HEK293 (cell line): ENCODE measurements around the gene C20orf96.

Experiments
- GLI4 ChIP-seq: fragments of 450-650 bp; formaldehyde crosslinking; IDR thresholded peaks from 2 replicates; pipeline ENCODE4 v1.5.1; 2016; ENCODE audit warnings: missing biosample characterization, missing genetic modification characterization
- KLF1 ChIP-seq: fragments of 450-650 bp; formaldehyde crosslinking; IDR thresholded peaks from 2 replicates; pipeline ENCODE4 v1.5.1; 2016; ENCODE audit warnings: missing biosample characterization, missing genetic modification characterization
- KLF10 ChIP-seq: fragments of 450-650 bp; IDR thresholded peaks from 2 replicates; pipeline ENCODE4 v1.5.1; 2018; ENCODE audit warnings: missing biosample characterization, mild to moderate bottlenecking, missing genetic modification characterization
- KLF8 ChIP-seq: fragments of 450-650 bp; formaldehyde crosslinking; IDR thresholded peaks from 2 replicates; pipeline ENCODE4 v1.5.1; 2016; ENCODE audit warnings: missing biosample characterization, missing genetic modification characterization
- SALL2 ChIP-seq: fragments of 450-650 bp; formaldehyde crosslinking; IDR thresholded peaks from 2 replicates; pipeline ENCODE4 v1.5.0; 2017; ENCODE audit warnings: missing biosample characterization, mild to moderate bottlenecking, missing genetic modification characterization, borderline replicate concordance
- SCRT1 ChIP-seq: fragments of 450-650 bp; formaldehyde crosslinking; IDR thresholded peaks from 2 replicates; pipeline ENCODE4 v1.5.1; 2016; ENCODE audit warnings: missing biosample characterization, missing genetic modification characterization, borderline replicate concordance
- SETDB1 ChIP-seq: IDR thresholded peaks from one replicate; pipeline ENCODE4 v1.6.1; 2017; ENCODE audit warnings: mild to moderate bottlenecking, low read length, moderate library complexity, mixed read lengths; ENCODE audit not compliant: insufficient read length
- SP2 ChIP-seq: fragments of 450-650 bp; formaldehyde crosslinking; IDR thresholded peaks from 2 replicates; pipeline ENCODE4 v1.5.1; 2016; ENCODE audit warnings: missing biosample characterization, missing genetic modification characterization
- ZBTB48 ChIP-seq: fragments of 450-650 bp; formaldehyde crosslinking; IDR thresholded peaks from 2 replicates; pipeline ENCODE4 v1.5.1; 2016; ENCODE audit warnings: missing biosample characterization, missing genetic modification characterization
- ZBTB8A ChIP-seq: fragments of 450-650 bp; formaldehyde crosslinking; IDR thresholded peaks from 2 replicates; pipeline ENCODE4 v1.5.1; 2016; ENCODE audit warnings: missing biosample characterization, missing genetic modification characterization
- ZFP37 ChIP-seq: fragments of 450-650 bp; formaldehyde crosslinking; IDR thresholded peaks from 2 replicates; pipeline ENCODE4 v1.5.1; 2016; ENCODE audit warnings: missing biosample characterization, missing genetic modification characterization
- ZNF121 ChIP-seq: fragments of 450-650 bp; formaldehyde crosslinking; IDR thresholded peaks from 2 replicates; pipeline ENCODE4 v1.5.1; 2016; ENCODE audit warnings: missing biosample characterization, missing genetic modification characterization
- ZNF155 ChIP-seq: fragments of 450-650 bp; formaldehyde crosslinking; IDR thresholded peaks from 2 replicates; pipeline ENCODE4 v1.5.1; 2016; ENCODE audit warnings: missing biosample characterization, missing genetic modification characterization
- ZNF157 ChIP-seq: fragments of 450-650 bp; formaldehyde crosslinking; IDR thresholded peaks from 2 replicates; pipeline ENCODE4 v1.5.1; 2016; ENCODE audit warnings: missing biosample characterization, missing genetic modification characterization
- ZNF175 ChIP-seq: fragments of 450-650 bp; formaldehyde crosslinking; IDR thresholded peaks from 2 replicates; pipeline ENCODE4 v1.5.1; 2016; ENCODE audit warnings: missing biosample characterization, missing genetic modification characterization
- ZNF239 ChIP-seq: fragments of 450-650 bp; formaldehyde crosslinking; IDR thresholded peaks from 2 replicates; pipeline ENCODE4 v1.5.1; 2016; ENCODE audit warnings: missing biosample characterization, missing genetic modification characterization
- ZNF354C ChIP-seq: fragments of 450-650 bp; formaldehyde crosslinking; IDR thresholded peaks from 2 replicates; pipeline ENCODE4 v1.5.1; 2016; ENCODE audit warnings: missing biosample characterization, missing genetic modification characterization, low read depth, borderline replicate concordance
- ZNF404 ChIP-seq: fragments of 450-650 bp; formaldehyde crosslinking; IDR thresholded peaks from 2 replicates; pipeline ENCODE4 v1.5.1; 2017; ENCODE audit warnings: missing biosample characterization, missing genetic modification characterization
- ZNF510 ChIP-seq: fragments of 450-650 bp; formaldehyde crosslinking; IDR thresholded peaks from 2 replicates; pipeline ENCODE4 v1.5.1; 2018; ENCODE audit warnings: mild to moderate bottlenecking, missing genetic modification characterization, missing biosample characterization; ENCODE audit not compliant: insufficient replicate concordance
- ZNF530 ChIP-seq: fragments of 450-650 bp; formaldehyde crosslinking; IDR thresholded peaks from 2 replicates; pipeline ENCODE4 v1.5.1; 2016; ENCODE audit warnings: low read depth, missing biosample characterization, missing genetic modification characterization
- ZNF560 ChIP-seq: fragments of 450-650 bp; formaldehyde crosslinking; IDR thresholded peaks from 2 replicates; pipeline ENCODE4 v1.5.1; 2017; ENCODE audit warnings: missing biosample characterization, missing genetic modification characterization, borderline replicate concordance
- ZNF660 ChIP-seq: fragments of 450-650 bp; IDR thresholded peaks from 2 replicates; pipeline ENCODE4 v1.5.1; 2018; ENCODE audit warnings: missing biosample characterization, mild to moderate bottlenecking, missing genetic modification characterization
- TF ChIP-seq, protein P1 (sequence below): fragments of 450-650 bp; formaldehyde crosslinking; IDR thresholded peaks from 2 replicates; pipeline ENCODE4 v1.5.1; 2017; ENCODE audit warnings: missing biosample characterization, missing genetic modification characterization
- TF ChIP-seq, protein P2 (sequence below): fragments of 450-650 bp; formaldehyde crosslinking; IDR thresholded peaks from 2 replicates; pipeline ENCODE4 v1.5.1; 2016; ENCODE audit warnings: missing biosample characterization, missing genetic modification characterization
- TF ChIP-seq, protein P3 (sequence below): fragments of 450-650 bp; formaldehyde crosslinking; IDR thresholded peaks from 2 replicates; pipeline ENCODE4 v1.5.1; 2016; ENCODE audit warnings: missing biosample characterization, missing genetic modification characterization
- TF ChIP-seq, protein P4 (sequence below): fragments of 450-650 bp; formaldehyde crosslinking; optimal IDR thresholded peaks from 2 replicates; pipeline ENCODE3; 2016; ENCODE audit warnings: missing biosample characterization, mild to moderate bottlenecking, missing genetic modification characterization
- TF ChIP-seq, protein P5 (sequence below): fragments of 450-650 bp; formaldehyde crosslinking; IDR thresholded peaks from 2 replicates; pipeline ENCODE4 v1.5.1; 2017; ENCODE audit warnings: missing biosample characterization, missing genetic modification characterization
- TF ChIP-seq, protein P6 (sequence below): fragments of 450-650 bp; formaldehyde crosslinking; IDR thresholded peaks from 2 replicates; pipeline ENCODE4 v1.5.1; 2016; ENCODE audit warnings: missing biosample characterization, missing genetic modification characterization

Gene C20orf96

DNA sequence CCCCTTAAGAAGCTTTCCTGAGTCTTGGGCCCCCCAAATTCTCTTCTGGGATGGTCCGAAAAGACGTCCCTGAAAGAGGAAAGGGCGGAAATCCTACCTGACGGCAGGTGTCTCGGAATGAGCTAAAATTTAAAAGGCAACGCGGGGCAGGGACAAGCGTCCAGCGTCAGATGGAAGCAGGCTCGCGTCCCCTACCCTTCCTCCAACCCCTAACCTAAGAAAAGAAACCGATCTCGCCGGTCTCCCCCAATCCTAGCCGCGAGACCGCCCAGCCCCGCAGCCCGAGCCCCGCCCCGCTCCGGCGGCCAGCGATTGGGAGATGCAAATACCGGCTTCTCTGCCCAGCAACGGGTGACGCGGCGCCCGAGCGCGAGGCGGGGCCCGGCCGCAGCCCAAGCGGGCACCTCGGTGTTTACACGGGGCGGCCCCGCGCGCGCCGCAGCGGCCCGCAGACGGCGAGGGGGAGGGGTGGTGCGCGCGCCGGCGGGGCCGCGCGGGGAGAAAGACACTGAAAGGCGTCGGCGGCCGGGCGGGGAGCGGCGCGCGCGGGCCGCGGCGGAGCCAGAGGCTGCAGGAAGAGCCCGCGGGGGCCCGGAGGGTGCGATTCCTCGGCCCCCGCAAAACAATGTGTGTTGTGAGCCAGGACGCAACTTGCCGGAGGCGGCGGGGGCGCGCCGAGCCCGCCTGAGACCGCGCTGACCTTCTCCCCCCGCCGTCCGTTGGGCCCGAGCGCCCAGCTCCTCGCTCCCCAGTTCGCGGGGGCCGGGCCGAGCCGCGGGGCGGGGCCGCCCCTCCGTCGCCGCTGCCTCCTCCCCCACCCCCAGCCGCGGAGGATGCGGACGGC is 34.7 kb upstream of the C20orf96 start, which contains the start of gene SOX12 (continued):
- TF ChIP-seq SALL2 (no peak), SETDB1 (no peak), KLF8 (tag by site-specific recombination) (peak; percentile 57; the same call in 1 of the 2 replicates), SCRT1 (no peak), ZFP37 (no peak), ZBTB48 (tag by site-specific recombination) (peak; percentile 90), ZNF155 (no peak), KLF1 (no peak), ZNF660 (tag by site-specific recombination) (peak; percentile 41; the same call in 1 of the 2 replicates), KLF10 (tag by site-specific recombination) (peak; percentile 86), ZNF239 (no peak), ZNF121 (tag by site-specific recombination) (no peak), ZNF404 (tag by site-specific recombination) (no peak), ZBTB8A (tag by site-specific recombination) (peak; percentile 47), ZNF530 (tag by site-specific recombination) (no peak), ZNF510 (tag by site-specific recombination) (no peak), SP2 (tag by site-specific recombination) (peak; percentile 74), ZNF560 (tag by site-specific recombination) (no peak), GLI4 (tag by site-specific recombination) (no peak), ZNF175 (tag by site-specific recombination) (no peak), ZNF354C (tag by site-specific recombination) (no peak), ZNF157 (tag by site-specific recombination) (no peak)
- TF ChIP-seq, protein P1, sequence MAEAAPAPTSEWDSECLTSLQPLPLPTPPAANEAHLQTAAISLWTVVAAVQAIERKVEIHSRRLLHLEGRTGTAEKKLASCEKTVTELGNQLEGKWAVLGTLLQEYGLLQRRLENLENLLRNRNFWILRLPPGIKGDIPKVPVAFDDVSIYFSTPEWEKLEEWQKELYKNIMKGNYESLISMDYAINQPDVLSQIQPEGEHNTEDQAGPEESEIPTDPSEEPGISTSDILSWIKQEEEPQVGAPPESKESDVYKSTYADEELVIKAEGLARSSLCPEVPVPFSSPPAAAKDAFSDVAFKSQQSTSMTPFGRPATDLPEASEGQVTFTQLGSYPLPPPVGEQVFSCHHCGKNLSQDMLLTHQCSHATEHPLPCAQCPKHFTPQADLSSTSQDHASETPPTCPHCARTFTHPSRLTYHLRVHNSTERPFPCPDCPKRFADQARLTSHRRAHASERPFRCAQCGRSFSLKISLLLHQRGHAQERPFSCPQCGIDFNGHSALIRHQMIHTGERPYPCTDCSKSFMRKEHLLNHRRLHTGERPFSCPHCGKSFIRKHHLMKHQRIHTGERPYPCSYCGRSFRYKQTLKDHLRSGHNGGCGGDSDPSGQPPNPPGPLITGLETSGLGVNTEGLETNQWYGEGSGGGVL (tag by site-specific recombination), result peak; percentile 23; the same call in 1 of the 2 replicates
- TF ChIP-seq, protein P2, sequence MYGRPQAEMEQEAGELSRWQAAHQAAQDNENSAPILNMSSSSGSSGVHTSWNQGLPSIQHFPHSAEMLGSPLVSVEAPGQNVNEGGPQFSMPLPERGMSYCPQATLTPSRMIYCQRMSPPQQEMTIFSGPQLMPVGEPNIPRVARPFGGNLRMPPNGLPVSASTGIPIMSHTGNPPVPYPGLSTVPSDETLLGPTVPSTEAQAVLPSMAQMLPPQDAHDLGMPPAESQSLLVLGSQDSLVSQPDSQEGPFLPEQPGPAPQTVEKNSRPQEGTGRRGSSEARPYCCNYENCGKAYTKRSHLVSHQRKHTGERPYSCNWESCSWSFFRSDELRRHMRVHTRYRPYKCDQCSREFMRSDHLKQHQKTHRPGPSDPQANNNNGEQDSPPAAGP (tag by site-specific recombination), result no peak
- TF ChIP-seq, protein P3, sequence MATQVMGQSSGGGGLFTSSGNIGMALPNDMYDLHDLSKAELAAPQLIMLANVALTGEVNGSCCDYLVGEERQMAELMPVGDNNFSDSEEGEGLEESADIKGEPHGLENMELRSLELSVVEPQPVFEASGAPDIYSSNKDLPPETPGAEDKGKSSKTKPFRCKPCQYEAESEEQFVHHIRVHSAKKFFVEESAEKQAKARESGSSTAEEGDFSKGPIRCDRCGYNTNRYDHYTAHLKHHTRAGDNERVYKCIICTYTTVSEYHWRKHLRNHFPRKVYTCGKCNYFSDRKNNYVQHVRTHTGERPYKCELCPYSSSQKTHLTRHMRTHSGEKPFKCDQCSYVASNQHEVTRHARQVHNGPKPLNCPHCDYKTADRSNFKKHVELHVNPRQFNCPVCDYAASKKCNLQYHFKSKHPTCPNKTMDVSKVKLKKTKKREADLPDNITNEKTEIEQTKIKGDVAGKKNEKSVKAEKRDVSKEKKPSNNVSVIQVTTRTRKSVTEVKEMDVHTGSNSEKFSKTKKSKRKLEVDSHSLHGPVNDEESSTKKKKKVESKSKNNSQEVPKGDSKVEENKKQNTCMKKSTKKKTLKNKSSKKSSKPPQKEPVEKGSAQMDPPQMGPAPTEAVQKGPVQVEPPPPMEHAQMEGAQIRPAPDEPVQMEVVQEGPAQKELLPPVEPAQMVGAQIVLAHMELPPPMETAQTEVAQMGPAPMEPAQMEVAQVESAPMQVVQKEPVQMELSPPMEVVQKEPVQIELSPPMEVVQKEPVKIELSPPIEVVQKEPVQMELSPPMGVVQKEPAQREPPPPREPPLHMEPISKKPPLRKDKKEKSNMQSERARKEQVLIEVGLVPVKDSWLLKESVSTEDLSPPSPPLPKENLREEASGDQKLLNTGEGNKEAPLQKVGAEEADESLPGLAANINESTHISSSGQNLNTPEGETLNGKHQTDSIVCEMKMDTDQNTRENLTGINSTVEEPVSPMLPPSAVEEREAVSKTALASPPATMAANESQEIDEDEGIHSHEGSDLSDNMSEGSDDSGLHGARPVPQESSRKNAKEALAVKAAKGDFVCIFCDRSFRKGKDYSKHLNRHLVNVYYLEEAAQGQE (tag by site-specific recombination), result no peak
- TF ChIP-seq, protein P4, sequence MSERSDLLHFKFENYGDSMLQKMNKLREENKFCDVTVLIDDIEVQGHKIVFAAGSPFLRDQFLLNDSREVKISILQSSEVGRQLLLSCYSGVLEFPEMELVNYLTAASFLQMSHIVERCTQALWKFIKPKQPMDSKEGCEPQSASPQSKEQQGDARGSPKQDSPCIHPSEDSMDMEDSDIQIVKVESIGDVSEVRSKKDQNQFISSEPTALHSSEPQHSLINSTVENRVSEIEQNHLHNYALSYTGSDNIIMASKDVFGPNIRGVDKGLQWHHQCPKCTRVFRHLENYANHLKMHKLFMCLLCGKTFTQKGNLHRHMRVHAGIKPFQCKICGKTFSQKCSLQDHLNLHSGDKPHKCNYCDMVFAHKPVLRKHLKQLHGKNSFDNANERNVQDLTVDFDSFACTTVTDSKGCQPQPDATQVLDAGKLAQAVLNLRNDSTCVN (tag by site-specific recombination), result peak; percentile 33
- TF ChIP-seq, protein P5, sequence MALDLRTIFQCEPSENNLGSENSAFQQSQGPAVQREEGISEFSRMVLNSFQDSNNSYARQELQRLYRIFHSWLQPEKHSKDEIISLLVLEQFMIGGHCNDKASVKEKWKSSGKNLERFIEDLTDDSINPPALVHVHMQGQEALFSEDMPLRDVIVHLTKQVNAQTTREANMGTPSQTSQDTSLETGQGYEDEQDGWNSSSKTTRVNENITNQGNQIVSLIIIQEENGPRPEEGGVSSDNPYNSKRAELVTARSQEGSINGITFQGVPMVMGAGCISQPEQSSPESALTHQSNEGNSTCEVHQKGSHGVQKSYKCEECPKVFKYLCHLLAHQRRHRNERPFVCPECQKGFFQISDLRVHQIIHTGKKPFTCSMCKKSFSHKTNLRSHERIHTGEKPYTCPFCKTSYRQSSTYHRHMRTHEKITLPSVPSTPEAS (tag by site-specific recombination), result no peak
- TF ChIP-seq, protein P6, sequence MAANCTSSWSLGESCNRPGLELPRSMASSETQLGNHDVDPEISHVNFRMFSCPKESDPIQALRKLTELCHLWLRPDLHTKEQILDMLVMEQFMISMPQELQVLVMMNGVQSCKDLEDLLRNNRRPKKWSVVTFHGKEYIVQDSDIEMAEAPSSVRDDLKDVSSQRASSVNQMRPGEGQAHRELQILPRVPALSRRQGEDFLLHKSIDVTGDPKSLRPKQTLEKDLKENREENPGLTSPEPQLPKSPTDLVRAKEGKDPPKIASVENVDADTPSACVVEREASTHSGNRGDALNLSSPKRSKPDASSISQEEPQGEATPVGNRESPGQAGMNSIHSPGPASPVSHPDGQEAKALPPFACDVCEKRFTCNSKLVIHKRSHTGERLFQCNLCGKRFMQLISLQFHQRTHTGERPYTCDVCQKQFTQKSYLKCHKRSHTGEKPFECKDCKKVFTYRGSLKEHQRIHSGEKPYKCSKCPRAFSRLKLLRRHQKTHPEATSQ (tag by site-specific recombination), result 0 out of 2 replicates have a peak, but pooled peaks have one; percentile 23
